NCI-H1105 (cell line): ENCODE measurements around the gene COL23A1.
"Not testable (repeated sequence)": the region's sequence is repeated elsewhere in the genome, so short reads cannot be mapped to it uniquely, and the experiment has no call there.

Experiments used
- DNase-seq: peaks from one replicate; lab custom pipeline; 2025; lab: John Stamatoyannopoulos, UW

Gene COL23A1

GRCh38 chr5:178261666-178262600, 328.3 kb downstream of the COL23A1 start:
- DNase-seq, result no peak

DNA sequence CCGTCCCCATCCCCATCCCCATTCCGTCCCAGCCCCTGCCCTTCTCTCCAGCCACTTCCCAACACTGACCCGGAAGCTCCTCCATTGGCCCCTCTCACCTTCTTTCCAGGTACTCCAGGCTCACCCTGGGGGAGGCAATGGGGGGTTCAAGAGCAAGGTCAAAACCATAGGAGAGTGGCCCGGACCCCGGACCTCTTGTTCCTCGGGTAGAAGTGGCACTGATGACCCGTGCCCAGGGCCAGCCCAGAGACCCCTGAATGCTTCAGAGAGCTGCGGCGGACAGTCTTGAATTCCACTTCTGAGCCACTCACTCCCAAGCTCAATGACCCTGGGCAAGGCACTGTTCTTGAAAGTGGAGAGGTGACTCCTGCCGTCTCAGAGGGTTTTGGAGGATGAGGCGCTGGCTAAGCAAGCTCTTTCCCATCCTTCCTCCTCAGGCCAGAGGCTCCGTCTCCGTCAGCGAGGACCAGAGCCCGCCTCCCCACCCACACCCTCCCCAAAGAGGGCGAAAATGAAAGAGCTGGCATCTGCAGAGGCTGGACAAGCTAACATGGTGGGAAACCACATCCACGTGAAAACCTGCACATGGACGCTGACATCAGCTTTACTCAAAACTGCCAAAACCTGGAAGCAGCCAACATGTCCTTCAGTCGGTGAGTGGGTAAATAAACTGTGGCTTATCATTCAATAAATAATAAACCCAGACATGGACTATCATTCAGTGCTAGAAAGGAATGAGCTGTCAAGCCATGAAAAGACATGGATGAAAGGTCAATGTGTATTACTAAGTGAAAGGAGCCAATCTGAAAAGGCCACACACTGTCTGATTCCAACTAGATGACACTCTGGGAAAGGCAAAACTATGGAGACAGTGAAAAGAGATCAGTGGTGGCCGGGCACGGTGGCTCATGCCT, 330.3 kb downstream of the COL23A1 start:
- DNase-seq, result no peak

GRCh38 chr5:178257650-178258049, 332.5 kb downstream of the COL23A1 start:
- no peak for DNase-seq

- no peak for DNase-seq
Measured at GRCh38 chr5:178256746-178257145, 333.4 kb downstream of the COL23A1 start.

- DNase-seq, result not testable (repeated sequence)
Measured at GRCh38 chr5:178253632-178254031, 336.6 kb downstream of the COL23A1 start.

DNA sequence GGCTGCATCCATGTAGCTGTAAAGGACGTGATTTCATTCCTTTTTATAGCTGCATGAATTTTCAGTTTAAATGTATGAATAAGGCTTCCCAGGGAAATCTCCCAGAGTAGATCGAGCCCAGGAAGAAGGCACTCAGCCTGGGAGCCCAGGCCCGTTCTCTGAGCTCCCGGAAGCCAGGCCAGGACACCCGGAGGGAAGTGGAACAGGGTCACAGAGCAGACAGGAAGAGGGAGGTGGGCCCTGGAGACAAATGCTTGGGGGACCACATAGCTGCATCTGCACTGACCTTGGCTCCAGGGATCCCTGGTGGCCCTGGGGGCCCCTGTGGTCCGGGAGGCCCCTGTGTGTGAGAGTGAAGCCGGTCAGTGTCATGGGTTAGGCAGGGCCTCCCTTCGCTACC, 337.9 kb downstream of the COL23A1 start:
- DNase-seq, result no peak

DNA sequence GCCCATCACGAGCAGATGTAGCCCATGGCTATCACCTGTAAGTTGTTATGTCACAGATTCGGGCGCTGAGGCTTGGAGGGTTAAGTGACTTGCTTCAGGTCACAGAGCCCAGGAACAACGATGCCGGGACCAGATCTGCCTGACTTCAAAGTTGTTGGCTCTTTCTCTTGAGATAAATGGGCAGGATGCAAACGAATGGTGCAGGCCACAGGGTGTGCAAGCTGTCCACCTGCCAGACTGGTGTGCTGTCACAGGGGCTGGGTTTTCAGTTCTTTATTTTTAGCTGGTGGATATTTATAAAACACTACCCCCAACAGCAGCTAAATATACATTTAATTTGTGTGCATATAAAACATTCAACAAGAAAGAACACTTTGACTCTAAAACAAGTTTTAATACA, 339.9 kb downstream of the COL23A1 start:
- DNase-seq, result no peak

DNA sequence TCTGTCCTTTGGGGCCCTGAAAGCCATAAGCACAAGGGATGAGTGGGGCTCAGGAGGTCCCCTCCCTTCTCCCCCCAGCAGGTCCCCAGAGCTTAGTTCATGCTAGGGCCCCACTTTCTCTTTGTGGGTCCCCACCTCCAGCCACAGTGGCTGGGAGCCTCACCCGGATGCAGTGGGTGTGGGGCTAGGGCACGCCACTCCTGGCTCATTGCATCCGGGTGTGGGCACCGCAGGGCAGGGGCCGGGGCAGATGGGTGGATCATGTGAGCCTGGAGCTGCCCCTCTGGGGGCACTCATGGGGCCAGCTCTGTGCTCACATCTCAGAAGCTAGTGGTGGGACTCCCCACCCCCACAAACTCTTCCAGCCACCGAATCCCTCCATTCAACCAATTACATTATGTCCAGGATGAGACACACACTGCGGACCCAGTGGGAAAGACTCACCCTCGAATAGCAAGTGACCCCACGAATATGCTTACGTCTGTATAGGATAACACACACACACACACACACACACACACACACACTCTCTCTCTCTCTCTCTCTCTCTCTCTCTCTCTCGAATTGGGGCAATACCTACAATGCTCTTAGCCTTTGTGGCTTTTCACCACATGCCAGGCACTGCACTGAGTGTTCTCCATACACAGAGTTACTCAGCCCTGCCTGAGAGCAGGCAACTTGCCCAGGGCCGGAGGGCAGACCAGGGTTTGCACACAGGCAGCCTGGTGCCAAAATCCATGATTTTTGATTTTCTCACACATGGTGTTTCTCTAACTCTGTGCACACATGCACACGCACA, 340.8 kb downstream of the COL23A1 start:
- no peak for DNase-seq

GRCh38 chr5:178248750-178249149, 341.4 kb downstream of the COL23A1 start:
- DNase-seq, result no peak

- DNase-seq, result no peak
Measured at GRCh38 chr5:178247481-178248456, 342.4 kb downstream of the COL23A1 start.

GRCh38 chr5:178246624-178247279, 343.4 kb downstream of the COL23A1 start:
- DNase-seq, result no peak

DNA sequence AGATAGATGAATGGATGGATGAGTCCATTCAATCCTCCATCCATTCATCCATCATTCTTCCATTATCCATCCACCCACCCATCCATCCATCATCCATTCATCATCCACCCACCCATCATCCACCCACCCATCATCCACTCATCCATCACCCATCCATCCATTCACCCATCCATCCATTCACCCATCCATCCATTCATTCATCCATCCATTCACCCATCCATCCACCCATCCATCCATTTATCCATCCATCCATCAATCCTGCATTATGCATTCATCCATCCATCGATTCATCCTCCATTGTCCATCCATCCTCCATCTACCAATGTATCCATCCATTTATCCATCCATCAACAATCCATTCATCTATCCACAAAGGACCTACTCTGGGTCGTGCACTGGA, 344.8 kb downstream of the COL23A1 start:
- DNase-seq, result no peak

DNA sequence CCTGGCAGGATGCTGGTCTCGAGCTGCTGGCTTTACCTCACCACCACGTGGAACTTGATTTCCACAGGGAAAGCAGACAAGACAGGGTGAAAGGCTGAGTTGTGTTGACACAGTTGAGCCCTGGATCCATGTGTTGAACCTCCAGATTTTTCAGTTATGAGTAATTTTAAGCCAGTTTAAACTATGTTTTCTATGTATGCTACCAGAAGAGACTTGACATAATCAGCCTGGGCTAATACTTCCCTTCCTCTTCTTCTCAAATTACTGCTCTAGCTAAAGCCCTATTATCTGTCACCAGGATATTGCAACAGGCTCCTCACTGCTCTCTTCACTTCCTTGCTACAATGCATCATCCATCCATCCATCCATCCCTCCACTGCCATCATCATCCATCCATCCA, 345.6 kb downstream of the COL23A1 start:
- DNase-seq, result no peak

- DNase-seq, result no peak
Measured at GRCh38 chr5:178242416-178242815, 347.8 kb downstream of the COL23A1 start.

GRCh38 chr5:178241688-178242231, 348.4 kb downstream of the COL23A1 start:
- no peak for DNase-seq

GRCh38 chr5:178241231-178241663, 348.9 kb downstream of the COL23A1 start:
- no peak for DNase-seq

- DNase-seq, result no peak
Measured at GRCh38 chr5:178240766-178241165, 349.4 kb downstream of the COL23A1 start.

DNA sequence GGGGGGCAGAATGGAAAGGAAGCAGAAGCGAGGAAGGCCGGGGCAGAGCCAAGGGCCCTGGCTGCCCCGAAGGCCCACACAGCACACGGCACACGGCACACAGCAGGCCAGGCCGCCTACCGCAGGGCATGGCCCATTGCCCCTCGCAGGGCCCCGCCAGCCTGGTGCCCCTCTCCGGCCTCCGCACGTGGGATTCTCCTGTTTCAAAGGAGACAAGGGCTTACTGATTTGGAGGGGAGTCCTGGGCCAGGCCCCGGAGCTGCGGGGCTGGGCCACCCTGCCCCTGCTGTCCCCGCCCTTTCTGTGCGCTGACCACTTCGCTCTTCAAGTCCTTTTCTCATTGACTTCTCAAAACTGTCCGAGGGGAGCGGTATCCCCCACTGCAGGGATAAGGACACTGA, 349.9 kb downstream of the COL23A1 start:
- no peak for DNase-seq

- DNase-seq, result not testable (repeated sequence)
Measured at GRCh38 chr5:178239626-178240301, 350.4 kb downstream of the COL23A1 start.
